ENCODE results near the gene TMEM179.

The TMEM179 gene

GRCh38 chr14:104647467-104648043 is 43.0 kb upstream of the TMEM179 start:
- Histone ChIP-seq H3K9ac (ENCODE audit: insufficient read length) (no peak overlapping the region), H3K9me3 (ENCODE audit: low read depth, low read length) (no peaks in the 10 kb centered on the region), H3K4me3 (no peak overlapping the region), H3K27ac (no peak overlapping the region), H3K36me3 (ENCODE audit: insufficient read depth, low read length) (no peaks in the 10 kb centered on the region)
- DNase-seq (ENCODE audit: low read depth, low spot score): no peak
- TF ChIP-seq EZH2 (IDR thresholded peaks at IDR 0.05) (no peak), FOXP2 (optimal IDR thresholded peaks at IDR 0.05; ENCODE audit: control extremely low read depth, extremely low read length, insufficient read depth) (no peak), POLR2AphosphoS5 (IDR thresholded peaks at IDR 0.05; ENCODE audit: borderline replicate concordance, low read depth, low read length) (no peak)

- Histone ChIP-seq H3K9me3 (ENCODE audit: low read depth, low read length) (no peaks in the 10 kb centered on the region), H3K9ac (ENCODE audit: insufficient read length) (no peak overlapping the region), H3K36me3 (ENCODE audit: insufficient read depth, low read length) (no peaks in the 10 kb centered on the region), H3K4me3 (no peak overlapping the region), H3K27ac (no peak overlapping the region)
- TF ChIP-seq EZH2 (IDR thresholded peaks at IDR 0.05): no peak
- no peak for TF ChIP-seq FOXP2 (optimal IDR thresholded peaks at IDR 0.05; ENCODE audit: control extremely low read depth, extremely low read length, insufficient read depth)
- no peak for TF ChIP-seq POLR2AphosphoS5 (IDR thresholded peaks at IDR 0.05; ENCODE audit: borderline replicate concordance, low read depth, low read length)
- no peak for DNase-seq (ENCODE audit: low read depth, low spot score)
Measured at GRCh38 chr14:104644656-104645378, 40.2 kb upstream of the TMEM179 start.

- H3K27ac ChIP-seq: no peak overlapping the region
- H3K9me3 ChIP-seq (ENCODE audit: low read depth, low read length): no peaks in the 10 kb centered on the region
- H3K4me3 ChIP-seq: no peak overlapping the region
- no peaks in the 10 kb centered on the region for H3K36me3 ChIP-seq (ENCODE audit: insufficient read depth, low read length)
- H3K9ac ChIP-seq (ENCODE audit: insufficient read length): no peak overlapping the region
- DNase-seq (ENCODE audit: low read depth, low spot score): no peak
- TF ChIP-seq POLR2AphosphoS5 (IDR thresholded peaks at IDR 0.05; ENCODE audit: borderline replicate concordance, low read depth, low read length) (no peak), FOXP2 (optimal IDR thresholded peaks at IDR 0.05; ENCODE audit: control extremely low read depth, extremely low read length, insufficient read depth) (no peak), EZH2 (IDR thresholded peaks at IDR 0.05) (no peak)
Measured at GRCh38 chr14:104644091-104644635, 39.6 kb upstream of the TMEM179 start.

GRCh38 chr14:104643306-104643705 is 38.7 kb upstream of the TMEM179 start:
- Histone ChIP-seq H3K27ac (no peak overlapping the region), H3K9me3 (ENCODE audit: low read depth, low read length) (no peaks in the 10 kb centered on the region), H3K4me3 (no peak overlapping the region), H3K9ac (ENCODE audit: insufficient read length) (no peak overlapping the region), H3K36me3 (ENCODE audit: insufficient read depth, low read length) (no peaks in the 10 kb centered on the region)
- TF ChIP-seq FOXP2 (optimal IDR thresholded peaks at IDR 0.05; ENCODE audit: control extremely low read depth, extremely low read length, insufficient read depth) (no peak), EZH2 (IDR thresholded peaks at IDR 0.05) (no peak), POLR2AphosphoS5 (IDR thresholded peaks at IDR 0.05; ENCODE audit: borderline replicate concordance, low read depth, low read length) (no peak)
- no peak for DNase-seq (ENCODE audit: low read depth, low spot score)

GRCh38 chr14:104642540-104642868 is 37.9 kb upstream of the TMEM179 start:
- Histone ChIP-seq H3K27ac (no peak overlapping the region), H3K36me3 (ENCODE audit: insufficient read depth, low read length) (no peaks in the 10 kb centered on the region), H3K9me3 (ENCODE audit: low read depth, low read length) (no peaks in the 10 kb centered on the region), H3K4me3 (no peak overlapping the region), H3K9ac (ENCODE audit: insufficient read length) (no peak overlapping the region)
- no peak for TF ChIP-seq POLR2AphosphoS5 (IDR thresholded peaks at IDR 0.05; ENCODE audit: borderline replicate concordance, low read depth, low read length)
- no peak for TF ChIP-seq EZH2 (IDR thresholded peaks at IDR 0.05)
- TF ChIP-seq FOXP2 (optimal IDR thresholded peaks at IDR 0.05; ENCODE audit: control extremely low read depth, extremely low read length, insufficient read depth): no peak
- no peak for DNase-seq (ENCODE audit: low read depth, low spot score)

GRCh38 chr14:104641753-104642539 is 37.4 kb upstream of the TMEM179 start:
- TF ChIP-seq POLR2AphosphoS5 (IDR thresholded peaks at IDR 0.05; ENCODE audit: borderline replicate concordance, low read depth, low read length): no peak
- TF ChIP-seq EZH2 (IDR thresholded peaks at IDR 0.05): no peak
- no peak for TF ChIP-seq FOXP2 (optimal IDR thresholded peaks at IDR 0.05; ENCODE audit: control extremely low read depth, extremely low read length, insufficient read depth)
- H3K4me3 ChIP-seq: no peak overlapping the region
- H3K36me3 ChIP-seq (ENCODE audit: insufficient read depth, low read length): no peaks in the 10 kb centered on the region
- no peak overlapping the region for H3K9ac ChIP-seq (ENCODE audit: insufficient read length)
- DNase-seq (ENCODE audit: low read depth, low spot score): no peak
- H3K27ac ChIP-seq: no peak overlapping the region
- no peaks in the 10 kb centered on the region for H3K9me3 ChIP-seq (ENCODE audit: low read depth, low read length)

- TF ChIP-seq EZH2 (IDR thresholded peaks at IDR 0.05) (no peak), POLR2AphosphoS5 (IDR thresholded peaks at IDR 0.05; ENCODE audit: borderline replicate concordance, low read depth, low read length) (no peak)
Measured at GRCh38 chr14:104640681-104641080, 36.1 kb upstream of the TMEM179 start.

GRCh38 chr14:104639885-104640548 is 35.4 kb upstream of the TMEM179 start:
- DNase-seq (ENCODE audit: low read depth, low spot score): no peak
- H3K9ac ChIP-seq (ENCODE audit: insufficient read length): no peak overlapping the region
- no peak overlapping the region for H3K4me3 ChIP-seq
- no peak for TF ChIP-seq FOXP2 (optimal IDR thresholded peaks at IDR 0.05; ENCODE audit: control extremely low read depth, extremely low read length, insufficient read depth)
- no peak for TF ChIP-seq POLR2AphosphoS5 (IDR thresholded peaks at IDR 0.05; ENCODE audit: borderline replicate concordance, low read depth, low read length)
- TF ChIP-seq EZH2 (IDR thresholded peaks at IDR 0.05): no peak
- no peak overlapping the region for H3K27ac ChIP-seq
- no peaks in the 10 kb centered on the region for H3K36me3 ChIP-seq (ENCODE audit: insufficient read depth, low read length)
- H3K9me3 ChIP-seq (ENCODE audit: low read depth, low read length): no peaks in the 10 kb centered on the region

More at GRCh38 chr14:104640681-104641080, 36.1 kb upstream of the TMEM179 start:
- Histone ChIP-seq H3K9ac (ENCODE audit: insufficient read length) (no peak overlapping the region), H3K9me3 (ENCODE audit: low read depth, low read length) (no peaks in the 10 kb centered on the region), H3K4me3 (no peak overlapping the region), H3K36me3 (ENCODE audit: insufficient read depth, low read length) (no peaks in the 10 kb centered on the region), H3K27ac (no peak overlapping the region)
- no peak for DNase-seq (ENCODE audit: low read depth, low spot score)
